GM18520 (cell line): ENCODE results near the gene ADAMTS12.

Experiments used
- ATAC-seq: cut with Tn5 transposase; IDR thresholded peaks from one replicate; pipeline ENCODE4 v1.9.1; 2021; ENCODE audit not compliant: unreplicated experiment

ADAMTS12 gene

GRCh38 chr5:33769196-33769595, 122.6 kb downstream of the ADAMTS12 start:
- no peak for ATAC-seq

DNA sequence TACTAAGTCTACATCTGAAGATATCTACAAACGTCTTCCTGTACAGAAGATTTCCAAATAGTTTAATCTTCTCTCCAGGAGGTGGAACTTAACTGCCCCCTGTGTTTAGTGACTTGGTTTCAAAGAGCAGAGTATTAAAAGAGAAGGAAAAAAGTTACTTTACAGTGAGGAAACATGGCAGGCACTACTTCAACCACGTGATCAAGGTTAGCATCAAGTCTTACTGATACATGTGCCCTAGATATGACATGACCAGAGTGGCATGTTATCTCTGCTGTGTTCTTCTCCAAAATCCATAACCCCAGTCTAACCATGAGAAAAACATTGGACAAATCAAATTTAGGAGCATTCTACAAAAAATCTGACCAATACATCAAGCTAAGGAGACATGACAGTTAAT, 125.8 kb downstream of the ADAMTS12 start:
- ATAC-seq, result no peak

- no peak for ATAC-seq
Observed at GRCh38 chr5:33764786-33765185, 127.0 kb downstream of the ADAMTS12 start.

DNA sequence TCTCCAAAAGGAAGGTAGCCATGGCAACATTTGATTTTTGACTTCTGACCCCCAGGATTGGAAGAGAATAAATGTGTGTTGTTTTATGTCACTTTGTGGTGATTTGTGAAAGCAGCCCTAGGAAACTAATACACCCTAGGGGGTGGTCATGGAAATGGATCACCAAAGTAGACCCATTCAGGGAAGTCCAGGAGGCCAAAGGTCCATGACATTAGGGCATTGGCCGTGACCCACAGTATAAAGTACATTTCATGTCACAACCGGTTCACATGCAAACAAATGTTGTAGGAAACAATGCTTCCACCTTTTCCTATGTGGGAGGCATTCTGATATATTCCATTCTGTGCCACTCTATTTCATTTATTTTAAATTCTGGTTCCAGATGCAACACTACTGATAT, 128.4 kb downstream of the ADAMTS12 start:
- no peak for ATAC-seq

GRCh38 chr5:33762859-33763258, 128.9 kb downstream of the ADAMTS12 start:
- no peak for ATAC-seq

- ATAC-seq, result no peak
Observed at GRCh38 chr5:33761139-33761538, 130.7 kb downstream of the ADAMTS12 start.

DNA sequence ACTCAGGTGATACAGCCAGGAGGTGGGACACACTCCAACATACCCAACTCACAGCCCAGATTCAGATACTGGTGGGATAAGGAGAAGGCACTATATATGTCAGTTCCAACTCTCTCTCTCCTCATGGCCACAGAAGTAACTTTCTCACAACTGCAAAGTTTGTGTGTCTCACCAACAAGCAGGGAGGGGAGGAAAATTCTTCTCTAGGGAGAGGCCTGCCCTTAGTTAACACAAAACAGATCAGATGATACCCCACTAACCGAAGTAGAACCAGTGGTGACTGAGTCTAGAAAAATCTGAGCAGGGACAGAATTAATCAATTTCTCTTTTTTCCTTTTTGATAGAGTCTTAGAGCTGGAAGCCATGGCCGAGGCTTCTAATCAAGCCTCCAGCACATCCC, 133.1 kb downstream of the ADAMTS12 start:
- no peak for ATAC-seq

DNA sequence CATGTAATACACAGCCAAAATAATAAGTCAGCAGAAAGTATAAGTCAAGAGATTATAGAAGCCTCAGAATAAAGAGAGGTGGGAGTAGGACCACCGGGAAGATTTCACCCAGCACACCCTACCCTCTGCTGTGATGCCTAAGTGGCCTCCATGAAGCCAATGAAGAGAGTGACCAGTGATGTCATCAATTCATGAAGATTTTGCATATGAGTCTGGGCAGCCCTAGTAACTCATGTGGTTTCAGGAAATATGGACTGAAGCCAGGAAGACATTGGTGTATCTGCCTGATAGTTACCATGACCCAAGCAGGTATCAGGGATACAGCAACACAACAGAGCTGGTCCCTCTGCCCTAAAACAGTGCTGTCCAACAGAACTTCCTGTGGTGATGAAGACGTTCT, 135.3 kb downstream of the ADAMTS12 start:
- ATAC-seq, result no peak

GRCh38 chr5:33755231-33755630, 136.6 kb downstream of the ADAMTS12 start:
- no peak for ATAC-seq

DNA sequence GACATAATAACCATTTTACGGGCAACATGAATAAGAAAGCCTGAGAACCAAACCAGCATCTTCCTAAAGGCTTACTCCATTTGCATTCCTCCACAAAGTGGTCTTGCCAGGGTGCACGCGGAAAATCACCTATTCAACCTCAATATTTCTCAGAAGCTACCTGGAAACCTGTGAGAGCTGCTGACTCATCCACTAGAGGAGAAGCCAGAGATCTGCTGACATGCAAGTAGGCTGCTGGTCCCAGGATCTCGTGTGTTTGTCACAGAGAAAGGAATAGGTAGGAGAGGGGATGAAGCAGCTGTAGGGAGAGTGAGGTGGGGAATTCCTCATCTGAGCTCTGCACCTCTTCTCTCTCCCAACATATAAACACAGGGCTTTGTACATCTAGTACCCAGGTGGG, 138.1 kb downstream of the ADAMTS12 start:
- ATAC-seq, result no peak

DNA sequence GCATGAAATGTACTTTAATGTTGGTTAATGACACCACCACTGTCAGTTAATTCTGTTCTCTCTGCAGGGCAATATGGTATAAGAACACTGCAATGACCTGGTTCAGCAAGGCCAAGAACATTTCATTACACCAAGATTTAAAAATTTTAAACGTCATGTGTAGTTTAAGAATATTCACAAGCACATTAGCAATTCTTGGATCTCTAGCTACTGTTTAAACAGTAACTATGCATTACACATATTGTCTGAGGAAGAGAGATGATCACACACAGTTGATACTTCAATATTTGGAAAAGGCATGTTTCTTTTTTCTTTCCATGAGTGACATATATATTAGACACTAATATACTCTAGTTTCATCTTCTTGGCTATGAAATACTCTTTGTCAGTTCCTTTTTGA, 143.0 kb downstream of the ADAMTS12 start:
- no peak for ATAC-seq

GRCh38 chr5:33745101-33745770, 146.6 kb downstream of the ADAMTS12 start:
- ATAC-seq, result no peak

DNA sequence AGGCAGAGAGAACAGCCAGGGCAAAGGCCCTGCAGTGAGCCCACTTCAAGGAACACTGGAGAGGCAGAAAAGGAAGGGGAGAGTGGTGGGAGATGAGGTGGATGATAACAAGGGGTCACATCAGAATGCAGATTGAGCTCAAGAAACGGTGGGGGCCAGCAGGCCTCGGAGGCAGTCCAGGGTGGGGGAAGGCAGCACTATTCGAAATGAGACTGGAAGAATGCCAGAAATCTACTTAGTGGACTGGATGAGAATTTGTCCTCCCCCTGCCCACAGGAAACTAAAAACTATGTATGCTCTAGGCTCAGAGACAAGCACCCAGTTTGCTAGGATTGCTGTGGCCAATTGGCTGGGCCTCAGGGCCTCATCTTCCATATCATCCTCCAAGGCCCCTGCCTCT, 148.7 kb downstream of the ADAMTS12 start:
- ATAC-seq, result no peak

- no peak for ATAC-seq
Observed at GRCh38 chr5:33742181-33742580, 149.6 kb downstream of the ADAMTS12 start.

- no peak for ATAC-seq
Observed at GRCh38 chr5:33738967-33739366, 152.8 kb downstream of the ADAMTS12 start.

GRCh38 chr5:33738097-33738496, 153.7 kb downstream of the ADAMTS12 start:
- no peak for ATAC-seq

DNA sequence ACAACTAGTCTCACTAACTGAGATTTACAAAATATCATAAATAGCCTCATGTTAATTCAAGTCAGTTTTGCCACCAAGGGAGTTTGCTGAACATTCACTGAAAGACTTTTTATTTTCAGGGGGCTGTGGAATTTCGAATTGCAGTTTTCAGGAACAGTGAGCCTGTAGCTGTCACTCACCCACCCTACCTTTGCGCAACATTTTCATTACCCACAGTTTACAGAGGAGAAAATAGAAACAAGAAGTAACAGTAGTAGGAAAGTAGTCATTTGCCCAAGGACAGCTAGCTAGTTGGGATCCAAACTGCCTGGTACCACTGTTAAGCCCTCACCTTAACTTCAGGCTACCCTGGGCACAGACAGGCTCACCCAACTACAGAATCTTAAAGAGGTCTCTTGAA, 154.1 kb downstream of the ADAMTS12 start:
- no peak for ATAC-seq

DNA sequence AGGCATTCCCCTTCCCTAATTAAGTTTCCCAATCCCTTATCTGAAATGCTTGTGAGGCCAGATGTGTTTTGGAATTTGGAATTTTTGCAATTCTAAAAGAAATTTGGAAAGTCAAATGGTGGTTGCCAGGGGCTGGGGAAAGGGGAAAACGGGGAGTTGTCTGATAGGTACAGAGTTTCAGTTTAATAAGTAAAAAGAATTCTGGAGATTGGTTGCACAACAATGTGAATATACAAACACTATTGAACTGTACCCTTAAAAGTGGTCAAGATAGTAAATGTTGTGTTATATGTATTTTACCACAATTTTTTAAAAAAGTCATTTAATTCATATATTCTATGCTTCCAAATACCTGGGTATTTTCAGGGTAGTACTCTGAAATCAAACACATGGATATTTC, 154.5 kb downstream of the ADAMTS12 start:
- no peak for ATAC-seq

GRCh38 chr5:33736510-33736909, 155.3 kb downstream of the ADAMTS12 start:
- ATAC-seq, result no peak

DNA sequence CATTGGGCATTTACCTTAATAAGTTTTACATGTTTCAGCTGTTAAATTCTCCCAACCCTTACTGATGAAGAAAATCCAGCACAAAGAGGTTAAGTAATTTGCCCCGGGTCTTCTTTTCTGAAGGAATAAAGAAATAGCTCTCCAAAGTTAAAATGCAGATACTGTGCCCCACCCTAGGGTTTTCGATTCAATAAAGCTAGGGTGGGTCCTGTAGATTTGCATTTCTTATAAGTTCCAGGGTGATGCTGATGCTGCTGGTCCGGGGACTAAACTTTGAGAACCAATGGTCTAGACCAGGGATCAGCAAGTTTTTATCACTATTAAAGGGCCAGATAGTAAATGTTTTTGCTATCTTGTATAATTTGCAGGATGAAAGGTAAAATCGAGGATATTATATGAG, 156.7 kb downstream of the ADAMTS12 start:
- ATAC-seq, result no peak

- ATAC-seq, result no peak
Observed at GRCh38 chr5:33734537-33734936, 157.3 kb downstream of the ADAMTS12 start.

GRCh38 chr5:33733225-33733624, 158.6 kb downstream of the ADAMTS12 start:
- no peak for ATAC-seq

DNA sequence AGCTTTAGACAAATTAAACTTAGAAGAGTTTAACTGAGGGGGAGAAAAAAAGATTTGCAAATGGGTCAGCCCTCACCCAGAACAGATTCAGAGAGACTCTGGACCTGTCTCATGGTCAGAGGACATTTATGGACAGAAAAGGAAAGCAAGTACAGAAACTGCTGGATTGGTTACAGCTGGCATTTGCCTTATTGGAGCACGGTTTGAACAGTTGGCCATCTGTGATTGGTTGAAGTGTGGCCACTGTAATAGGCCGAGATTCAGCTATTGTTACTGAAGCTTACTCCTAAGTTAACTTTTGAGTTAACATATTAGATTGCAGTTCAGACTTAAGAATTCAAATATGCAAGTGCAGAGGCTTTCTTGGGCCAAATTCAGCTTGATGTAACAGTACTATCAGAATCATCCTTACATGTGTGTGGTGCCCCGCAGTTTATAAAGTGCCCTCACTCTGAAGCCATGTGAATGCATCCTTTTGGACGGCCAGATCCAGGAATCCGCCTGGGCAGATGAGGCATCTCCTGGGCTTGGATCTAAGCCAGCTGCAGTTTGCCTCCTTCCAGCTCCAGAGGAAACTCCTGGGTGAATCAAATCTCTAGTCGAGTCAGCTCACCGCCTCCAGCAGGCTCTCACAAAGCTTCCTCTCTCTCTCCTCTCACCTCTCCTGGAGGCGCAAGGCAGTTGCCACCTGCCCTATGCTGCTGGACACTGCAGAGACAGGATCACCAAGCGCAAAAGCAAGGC, 165.2 kb downstream of the ADAMTS12 start:
- no peak for ATAC-seq
